ENCODE data around the gene BACH2.

Gene BACH2

GRCh38 chr6:90229331-90230010, 67.2 kb downstream of the BACH2 start:
- DNase-seq (ENCODE audit: low spot score): no peak
- TF ChIP-seq CTCF (IDR thresholded peaks at IDR 0.05; ENCODE audit: extremely low read depth, insufficient read depth, missing control alignments): no peak
- in situ Hi-C loops (cut with MboI; ENCODE audit: low pct_unique_long_range_greater_than_20kb, low sequenced_read_pairs, unreplicated experiment): no loop called here

GRCh38 chr6:90227673-90228072, 69.0 kb downstream of the BACH2 start:
- no peak for TF ChIP-seq CTCF (IDR thresholded peaks at IDR 0.05; ENCODE audit: extremely low read depth, insufficient read depth, missing control alignments)
- no peak for DNase-seq (ENCODE audit: low spot score)
- in situ Hi-C loops (cut with MboI; ENCODE audit: low pct_unique_long_range_greater_than_20kb, low sequenced_read_pairs, unreplicated experiment): no loop called here

- DNase-seq (ENCODE audit: low spot score): no peak
- in situ Hi-C loops (cut with MboI; ENCODE audit: low pct_unique_long_range_greater_than_20kb, low sequenced_read_pairs, unreplicated experiment): no loop called here
- TF ChIP-seq CTCF (IDR thresholded peaks at IDR 0.05; ENCODE audit: extremely low read depth, insufficient read depth, missing control alignments): no peak
Observed at GRCh38 chr6:90227213-90227612, 69.4 kb downstream of the BACH2 start.

- no peak for DNase-seq (ENCODE audit: low spot score)
- no peak for TF ChIP-seq CTCF (IDR thresholded peaks at IDR 0.05; ENCODE audit: extremely low read depth, insufficient read depth, missing control alignments)
- in situ Hi-C loops (cut with MboI; ENCODE audit: low pct_unique_long_range_greater_than_20kb, low sequenced_read_pairs, unreplicated experiment): no loop called here
Observed at GRCh38 chr6:90226257-90226656, 70.4 kb downstream of the BACH2 start.

GRCh38 chr6:90224196-90224595, 72.4 kb downstream of the BACH2 start:
- in situ Hi-C loops (cut with MboI; ENCODE audit: low pct_unique_long_range_greater_than_20kb, low sequenced_read_pairs, unreplicated experiment): no loop called here
- DNase-seq (ENCODE audit: low spot score): no peak
- TF ChIP-seq CTCF (IDR thresholded peaks at IDR 0.05; ENCODE audit: extremely low read depth, insufficient read depth, missing control alignments): no peak

- DNase-seq (ENCODE audit: low spot score): no peak
- no peak for TF ChIP-seq CTCF (IDR thresholded peaks at IDR 0.05; ENCODE audit: extremely low read depth, insufficient read depth, missing control alignments)
- in situ Hi-C loops (cut with MboI; ENCODE audit: low pct_unique_long_range_greater_than_20kb, low sequenced_read_pairs, unreplicated experiment): no loop called here
Observed at GRCh38 chr6:90222724-90223198, 73.9 kb downstream of the BACH2 start.

All from GM13977 (cell line).